Prostate gland (tissue), 2 donors: ENCODE results near the gene CFAP45.

Experiments
- CTCF ChIP-seq, 4 experiments: fragments of 200-600 bp in 2 of 4; fragments of 450-650 bp in 2 of 4; sonication (generic) in 2 of 4; IDR thresholded peaks; 1 replicate in 3 of 4; 2 replicates in 1 of 4; pipeline ENCODE4 v1.5.1; 2016 to 2019; ENCODE audit warnings: antibody characterized with exemption in 4 of 4, mild to moderate bottlenecking in 2 of 4, moderate library complexity in 2 of 4
- POLR2AphosphoS5 ChIP-seq: sonication (generic); formaldehyde crosslinking; IDR thresholded peaks from one replicate; pipeline ENCODE4 v1.6.1; 2017; ENCODE audit warnings: antibody characterized with exemption

- no peak for TF ChIP-seq POLR2AphosphoS5
- TF ChIP-seq CTCF (IDR thresholded peaks at IDR 0.05), result no peak
Measured at GRCh38 chr1:159931795-159932173, 31.8 kb upstream of the CFAP45 start.
